Right renal pelvis (tissue), 4 donors: ENCODE data around the gene CASP6. TPM values are rescaled to one million over a fixed set of nuclear protein-coding genes. Genes with fewer than 3 reads are reported as not detected.
A peak's percentile ranks its signal among the peaks of the same experiment; 100 is the strongest.
"Not testable (repeated sequence)": the region's sequence is repeated elsewhere in the genome, so short reads cannot be mapped to it uniquely, and the experiment has no call there.

ENCODE experiments used
- DNase-seq, 4 donors: peaks; one replicate each; pipeline ENCODE4 v3.0.0-alpha.2; 2013; ENCODE audit warnings: low read depth in 4 of 4, low spot score in 3 of 4, missing footprints in 1 of 4
- polyA plus RNA-seq, 4 donors: library from polyadenylated mRNA; unstranded; fragments of 120-200 nt; gene quantifications; one replicate each; pipeline ENCODE4 v1.2.1, GENCODE V29; 2013; ENCODE audit not compliant: insufficient read length in 4 of 4

The CASP6 gene
- polyA plus RNA-seq, 4 donors, result 40.2 to 47.7 (median 44.2) TPM

DNA sequence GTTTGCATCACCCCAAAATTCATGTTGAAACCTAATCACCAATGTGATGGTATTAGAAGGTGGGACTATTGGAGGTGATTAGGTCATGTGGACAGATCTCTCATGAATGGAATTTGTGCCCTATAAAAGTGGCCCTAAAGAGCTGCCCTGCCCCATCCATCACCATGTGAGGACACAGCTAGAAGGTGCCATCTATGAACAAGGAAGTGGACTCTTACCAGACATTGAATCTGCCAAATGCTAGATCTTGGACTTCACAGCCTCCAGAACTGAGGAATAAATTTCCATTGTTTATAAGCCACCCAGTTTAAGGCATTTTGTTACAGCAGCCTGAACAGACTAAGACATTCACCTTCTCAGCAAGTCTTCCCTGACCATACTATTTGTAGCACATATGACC lies 19.1 kb upstream of the CASP6 start:
- no peak for DNase-seq

DNA sequence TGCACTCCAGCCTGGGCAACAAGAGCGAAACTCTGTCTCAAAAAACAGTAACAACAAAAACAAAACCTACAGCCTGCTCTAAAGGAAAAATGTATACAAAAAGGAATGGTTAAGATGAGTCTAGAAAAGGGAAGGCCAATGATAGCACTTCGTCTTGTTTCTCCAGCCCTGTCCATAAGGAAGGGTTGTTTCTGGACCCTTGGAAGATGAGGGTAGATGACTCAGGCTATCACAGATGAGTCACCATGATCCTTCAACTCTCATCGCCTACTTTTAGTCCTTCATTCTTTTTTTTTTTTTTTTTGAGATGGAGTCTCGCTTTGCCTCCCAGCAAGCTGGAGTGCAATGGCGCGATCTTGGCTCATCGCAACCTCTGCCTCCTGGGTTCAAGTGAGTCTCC lies 17.8 kb upstream of the CASP6 start:
- DNase-seq, result no peak

DNA sequence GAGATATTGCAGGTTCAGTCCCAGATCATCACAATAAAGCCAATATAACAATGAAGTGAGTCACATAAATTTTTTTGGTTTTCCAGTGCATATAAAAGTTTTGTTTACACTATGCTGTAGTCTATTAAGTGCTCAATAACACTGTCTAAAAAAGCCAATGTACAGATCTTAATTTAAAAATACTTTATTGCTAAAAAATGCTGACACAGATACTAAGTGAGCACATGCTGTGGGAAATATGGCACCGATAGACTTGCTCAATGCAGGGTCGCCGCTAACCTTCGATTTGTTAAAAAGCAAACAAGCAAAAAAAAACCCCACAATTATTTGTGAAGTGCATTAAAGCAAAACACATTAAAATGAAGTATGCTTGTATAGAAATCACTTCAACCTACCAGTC lies 16.4 kb upstream of the CASP6 start:
- DNase-seq, result no peak

DNA sequence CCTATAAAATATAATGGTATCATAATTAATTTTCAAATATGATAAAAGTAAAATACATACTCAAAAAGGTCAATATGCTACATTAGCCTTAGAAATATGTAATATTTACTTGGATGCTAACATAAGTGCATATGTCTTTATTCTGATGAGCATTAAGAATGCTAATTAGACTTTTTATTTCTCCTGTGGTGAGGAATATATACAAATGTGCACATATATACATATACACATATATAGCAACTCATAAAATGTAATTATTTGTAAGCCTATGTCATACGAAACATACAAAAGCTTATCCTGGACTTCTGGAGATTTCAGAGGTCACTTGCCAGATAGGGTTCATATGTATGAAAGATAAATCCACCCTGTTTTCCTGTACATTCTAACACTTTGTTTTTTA lies 15.5 kb upstream of the CASP6 start:
- no peak for DNase-seq

DNA sequence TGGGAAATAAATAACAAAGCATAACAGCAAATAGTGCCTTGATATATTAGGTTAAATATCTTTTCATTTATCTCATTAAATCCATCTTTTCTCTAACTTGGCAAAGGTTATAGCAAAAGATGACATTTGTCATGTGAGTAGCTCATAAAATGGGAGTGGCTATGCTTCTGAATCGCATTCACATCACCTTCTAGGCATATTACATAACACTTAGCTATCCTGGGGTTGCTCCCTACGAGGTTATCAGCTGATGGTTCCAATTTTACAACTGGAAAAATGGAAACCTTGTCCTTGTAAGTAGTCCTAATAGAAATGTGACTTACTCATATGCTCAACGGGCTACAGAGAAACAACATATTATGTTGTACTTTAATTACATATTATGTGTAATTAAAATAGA lies 10.3 kb upstream of the CASP6 start:
- no peak for DNase-seq

DNA sequence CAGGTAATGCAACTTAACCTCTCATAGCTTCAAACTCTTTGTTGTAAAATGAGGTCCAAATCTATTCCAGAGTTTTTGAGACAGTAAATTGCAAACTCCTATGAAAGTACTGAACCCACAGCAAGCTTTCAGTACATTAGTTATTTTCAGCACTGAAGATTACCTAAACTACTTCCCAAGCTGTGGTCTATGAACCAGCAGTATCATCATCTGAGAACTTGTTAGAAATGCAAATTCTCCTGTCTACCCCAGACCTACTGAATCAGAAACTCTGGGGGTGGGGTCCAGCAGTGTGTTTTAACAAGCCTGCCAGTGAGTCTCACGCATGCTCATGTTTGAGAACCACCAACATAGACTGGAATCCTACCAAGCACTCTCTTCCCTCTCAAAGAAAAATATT lies 5.7 kb upstream of the CASP6 start:
- no peak for DNase-seq

DNA sequence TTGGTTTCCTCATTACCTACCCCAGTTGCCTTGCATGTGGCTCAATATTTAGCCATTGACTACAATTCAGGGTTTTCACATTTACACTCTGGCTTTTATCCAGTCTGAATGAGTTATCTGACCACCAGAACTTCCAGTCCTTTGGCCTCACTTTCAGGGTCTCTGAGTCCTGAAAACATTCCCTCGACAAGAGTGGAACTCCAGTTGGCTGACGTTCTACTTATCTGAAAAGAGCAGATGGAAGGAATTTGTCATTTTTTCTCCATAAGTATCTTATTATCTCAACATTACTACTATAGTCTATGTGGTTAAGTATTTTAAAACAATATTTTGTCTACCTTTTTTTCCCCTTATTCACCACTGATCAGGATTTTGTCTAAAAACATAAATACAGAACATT lies 5.2 kb upstream of the CASP6 start:
- no peak for DNase-seq

DNA sequence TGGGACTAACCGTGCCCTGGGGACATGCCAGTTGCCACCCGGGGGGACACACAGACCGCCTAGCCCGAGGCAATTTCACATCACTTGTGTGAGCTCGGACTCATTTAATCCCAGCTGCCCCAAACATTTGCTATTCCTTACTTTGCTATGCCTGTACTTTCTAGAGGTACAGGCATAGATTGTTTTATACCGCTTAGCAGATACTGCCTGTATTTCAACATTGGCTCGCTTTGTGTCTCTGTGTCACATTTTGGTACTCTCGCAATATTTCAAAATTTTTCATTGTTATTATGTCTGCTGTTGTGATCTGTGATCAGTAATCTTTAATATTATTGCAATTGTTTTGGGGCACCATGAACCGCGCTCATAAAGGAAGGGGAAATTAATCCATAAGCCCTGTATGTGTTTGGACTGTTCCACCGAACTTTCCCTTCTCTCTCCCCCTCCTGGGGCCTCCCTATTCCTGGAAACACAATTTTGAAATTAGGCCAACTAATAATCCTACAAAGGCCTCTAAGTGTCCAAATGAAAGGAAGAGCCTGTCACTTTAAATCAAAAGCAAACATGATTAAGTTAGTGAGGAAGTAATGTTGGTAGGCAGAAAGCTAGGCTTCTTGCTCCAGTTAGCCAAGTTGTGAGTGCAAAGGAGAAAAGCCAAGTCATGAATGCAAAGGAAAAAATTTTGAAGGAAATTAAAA lies 568 bp upstream of the CASP6 start:
- DNase-seq, result peak in 2 of 4 donors; percentile 8 to 41

DNA sequence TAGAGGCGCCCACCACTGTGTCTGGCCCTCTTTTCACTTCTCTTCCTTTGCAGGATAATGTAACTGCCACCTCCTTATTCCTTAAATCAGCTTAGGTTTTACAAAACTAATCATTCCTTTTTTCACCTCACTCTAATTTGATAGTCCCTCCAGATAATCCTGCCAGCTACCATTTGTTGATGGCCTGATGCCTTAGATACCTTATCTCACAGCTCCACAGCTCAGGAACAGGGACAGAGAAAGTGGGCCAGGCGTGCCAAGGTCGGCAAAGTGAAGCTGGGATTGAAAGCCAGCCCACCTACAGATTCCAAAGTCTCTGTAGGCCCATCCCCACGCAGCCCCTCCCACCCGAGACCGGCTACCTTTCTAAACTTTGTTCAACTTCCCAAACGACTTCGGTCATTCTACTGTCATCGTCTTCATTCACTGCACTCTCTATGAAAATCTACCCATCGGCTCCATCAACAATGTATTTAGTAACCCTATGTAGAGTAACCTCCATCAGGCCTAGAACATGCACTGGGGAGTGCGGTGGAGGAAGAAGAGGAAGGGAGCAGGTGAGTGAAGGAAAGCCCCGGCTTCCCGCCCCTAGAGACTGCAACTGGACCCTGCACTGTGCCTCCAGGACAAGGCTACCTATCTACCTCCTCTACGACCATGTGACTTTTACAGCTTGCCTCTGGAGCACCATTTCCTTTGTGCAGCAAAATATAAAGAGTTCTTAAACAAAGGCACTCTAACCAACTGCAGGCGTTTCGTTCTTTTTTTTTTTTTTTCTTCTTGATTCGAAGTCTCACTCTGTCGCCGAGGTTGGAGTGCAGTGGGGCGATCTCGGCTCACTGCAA lies 1.5 kb downstream of the CASP6 start:
- peak in 2 of 4 donors; percentile 15 to 37 for DNase-seq

DNA sequence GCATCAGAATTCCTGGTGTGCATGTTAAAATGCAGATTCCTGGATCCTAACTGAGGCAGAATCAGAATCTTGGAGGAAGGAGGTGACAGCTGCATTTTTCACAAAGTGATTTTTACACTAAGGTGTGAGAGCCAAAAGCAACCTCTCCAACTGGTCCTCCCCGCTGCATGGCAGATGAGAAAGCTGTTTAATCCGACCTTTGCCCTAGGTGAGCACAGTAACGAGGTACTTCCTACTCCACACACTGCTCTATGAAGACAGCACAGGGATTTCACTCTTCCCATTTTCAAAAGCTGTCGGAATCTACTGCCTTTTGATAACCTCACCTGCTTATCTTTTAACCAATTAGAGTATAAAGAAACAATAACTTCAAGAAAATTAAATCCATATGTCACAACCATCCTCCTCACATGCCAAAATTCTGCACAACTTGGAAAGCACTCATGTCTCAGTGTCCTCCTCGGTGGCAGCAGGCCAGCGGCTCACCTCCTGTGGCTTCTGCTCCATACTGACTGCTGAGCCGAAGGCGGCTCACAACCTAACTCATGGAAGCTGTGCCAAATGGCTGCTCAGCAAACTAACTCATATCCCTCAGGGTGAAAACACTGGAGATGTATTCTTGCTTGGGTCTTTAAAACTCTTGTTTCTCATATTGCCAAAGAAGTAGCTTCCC lies 3.6 kb downstream of the CASP6 start:
- DNase-seq, result no peak

DNA sequence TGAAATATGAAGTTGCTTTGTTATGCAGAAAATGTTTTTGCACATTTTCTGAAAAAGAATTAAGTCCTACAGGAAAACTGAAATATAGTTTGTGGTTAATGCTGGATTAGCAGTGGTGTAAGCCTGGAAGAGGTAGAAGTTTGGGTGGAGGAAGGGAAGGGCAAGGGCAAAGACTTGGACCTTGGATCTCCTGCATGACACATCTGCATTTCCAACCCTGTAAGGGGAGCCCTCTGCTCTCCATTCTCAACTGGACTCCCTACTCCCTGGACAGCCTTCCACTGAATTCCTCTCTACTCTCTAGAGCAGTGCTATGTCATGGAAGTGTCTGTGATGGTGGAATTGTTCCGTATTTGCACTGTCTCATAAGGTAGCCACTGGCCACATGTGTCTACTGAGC lies 4.6 kb downstream of the CASP6 start:
- no peak for DNase-seq

DNA sequence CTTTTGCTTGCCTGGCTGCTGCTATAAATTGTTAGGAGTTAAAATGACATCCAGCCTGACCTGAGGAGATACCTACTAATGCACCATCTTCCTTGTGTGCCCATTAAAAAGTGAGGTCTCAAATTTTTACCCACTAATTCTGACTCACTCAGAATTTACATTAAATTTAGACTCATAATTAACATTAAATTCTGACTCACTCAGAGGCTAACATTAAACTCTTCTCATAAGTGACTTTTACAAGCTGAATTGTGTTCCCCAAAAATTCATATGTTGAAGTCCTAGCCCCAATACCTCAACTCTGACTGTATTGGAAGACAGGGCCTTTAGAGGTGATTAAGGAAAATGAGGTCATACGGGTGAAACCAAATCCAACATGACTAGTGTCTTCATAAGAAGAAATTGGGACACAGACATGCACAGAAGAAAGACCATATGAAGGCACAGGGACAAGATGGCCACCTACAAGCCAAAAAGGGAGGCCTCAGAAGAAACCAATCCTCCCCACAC lies 11.8 kb downstream of the CASP6 start:
- no peak for DNase-seq

DNA sequence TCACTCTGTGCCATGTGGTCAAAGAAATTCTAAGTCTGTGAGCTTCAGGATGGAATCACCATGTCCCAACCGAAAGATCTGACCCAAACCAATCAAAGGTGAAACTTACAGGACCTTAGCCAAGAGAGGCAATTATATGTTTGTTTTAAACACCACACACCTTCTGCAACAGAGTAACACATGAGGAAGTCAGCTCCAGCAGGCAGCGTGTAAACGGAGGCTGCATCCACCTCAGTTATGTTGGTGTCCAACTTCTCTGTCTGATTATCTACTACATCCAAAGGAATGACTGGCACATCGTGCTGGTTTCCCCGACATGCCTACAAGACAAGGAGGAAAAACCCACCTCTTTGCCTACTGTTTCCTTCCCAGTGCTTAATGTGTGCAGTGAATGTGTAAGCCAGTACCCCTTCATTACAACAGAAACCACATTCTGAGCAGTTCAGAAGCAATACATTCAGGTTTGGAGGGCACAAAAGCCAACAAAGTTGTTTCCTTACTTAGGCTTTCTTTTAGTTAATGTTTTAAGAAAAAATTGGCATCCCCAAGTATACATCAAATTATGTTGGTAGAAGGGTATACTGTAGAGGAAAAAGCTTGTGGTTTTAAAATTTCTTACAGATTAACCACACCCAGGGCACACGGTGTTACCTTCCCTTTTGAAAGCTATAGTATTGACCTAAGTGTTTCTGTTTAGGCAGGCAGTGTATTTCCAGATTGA lies 12.4 kb downstream of the CASP6 start:
- no peak for DNase-seq

DNA sequence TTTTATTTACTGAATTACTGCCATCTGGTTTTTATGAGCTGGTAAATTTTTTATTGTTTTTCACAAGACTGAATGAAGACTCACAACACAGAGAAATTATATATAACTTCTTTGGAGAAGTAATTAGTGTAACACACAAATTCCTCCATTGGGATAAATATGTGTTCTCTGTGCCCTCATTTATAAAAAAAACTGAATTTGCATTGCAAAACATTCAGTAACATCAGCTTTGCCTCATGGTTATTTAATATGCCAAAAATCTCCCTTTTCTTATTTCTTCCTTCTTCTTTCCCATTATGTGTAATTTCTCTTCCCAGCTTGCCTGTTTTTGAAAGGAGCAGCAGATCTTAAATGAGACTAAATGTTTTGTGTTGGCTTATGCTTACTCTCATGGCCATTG lies 18.5 kb downstream of the CASP6 start:
- DNase-seq, result no peak

DNA sequence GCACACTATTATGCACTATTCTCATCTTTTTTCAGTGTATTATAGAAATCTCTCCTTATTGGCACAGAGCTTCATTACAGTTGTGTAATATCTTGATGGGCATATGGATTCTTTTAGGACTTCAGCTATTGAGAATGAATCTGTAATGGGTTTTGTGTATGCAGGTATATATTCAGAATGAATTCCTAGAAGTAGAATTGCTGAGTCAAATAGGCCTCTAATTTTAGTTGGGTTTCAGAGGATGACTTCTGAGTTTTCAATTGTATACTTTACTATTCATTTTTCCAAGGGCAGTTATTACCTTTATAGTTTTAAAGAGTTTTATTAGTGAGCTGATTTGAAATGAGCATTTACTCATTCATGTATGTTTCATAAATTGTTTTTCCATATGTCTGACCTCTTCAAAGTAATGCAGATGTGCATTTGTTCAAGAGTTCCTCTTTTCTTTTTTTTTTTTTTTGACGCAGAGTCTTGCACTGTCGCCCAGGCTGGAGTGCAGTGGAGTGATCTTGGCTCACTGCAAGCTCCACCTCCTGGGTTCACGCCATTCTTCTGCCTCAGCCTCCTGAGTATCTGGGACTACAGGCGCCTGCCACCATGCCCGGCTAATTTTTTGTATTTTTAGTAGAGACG lies 19.5 kb downstream of the CASP6 start:
- no peak for DNase-seq

DNA sequence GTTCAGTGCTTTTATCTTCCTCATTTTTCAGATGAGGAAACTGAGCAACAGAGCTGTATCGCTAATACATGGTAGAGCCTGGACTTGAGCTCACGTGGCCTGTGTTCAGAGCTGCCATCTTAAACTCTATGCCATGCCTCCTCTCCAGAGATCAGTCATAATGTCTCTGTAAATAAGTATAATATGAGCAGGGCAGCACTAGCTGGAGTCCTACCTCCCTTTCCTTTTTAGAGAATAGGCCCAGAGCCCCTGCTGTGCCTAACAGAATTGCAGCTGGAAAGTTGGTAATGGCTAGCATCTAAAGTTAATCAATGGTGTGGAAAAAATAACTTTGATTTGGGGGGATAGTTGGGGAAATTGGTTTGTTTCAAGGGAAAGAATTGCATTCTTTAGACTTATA lies 20.4 kb downstream of the CASP6 start:
- no peak for DNase-seq

DNA sequence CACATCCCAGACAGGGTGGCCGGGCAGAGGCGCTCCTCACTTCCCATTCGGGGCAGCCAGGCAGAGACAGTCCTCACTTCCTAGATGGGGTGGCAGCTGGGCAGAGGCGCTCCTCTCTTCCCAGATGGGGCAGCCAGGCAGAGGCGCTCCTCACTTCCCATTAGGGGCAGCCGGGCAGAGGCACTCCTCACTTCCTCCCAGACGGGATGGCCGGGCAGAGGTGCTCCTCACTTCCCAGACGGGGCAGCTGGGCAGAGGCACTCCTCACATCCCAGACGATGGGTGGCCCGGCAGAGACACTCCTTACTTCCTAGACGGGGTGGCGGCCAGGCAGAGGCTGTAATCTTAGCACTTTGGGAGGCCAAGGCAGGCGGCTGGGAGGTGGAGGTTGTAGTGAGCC lies 24.3 kb downstream of the CASP6 start:
- DNase-seq, result not testable (repeated sequence)

DNA sequence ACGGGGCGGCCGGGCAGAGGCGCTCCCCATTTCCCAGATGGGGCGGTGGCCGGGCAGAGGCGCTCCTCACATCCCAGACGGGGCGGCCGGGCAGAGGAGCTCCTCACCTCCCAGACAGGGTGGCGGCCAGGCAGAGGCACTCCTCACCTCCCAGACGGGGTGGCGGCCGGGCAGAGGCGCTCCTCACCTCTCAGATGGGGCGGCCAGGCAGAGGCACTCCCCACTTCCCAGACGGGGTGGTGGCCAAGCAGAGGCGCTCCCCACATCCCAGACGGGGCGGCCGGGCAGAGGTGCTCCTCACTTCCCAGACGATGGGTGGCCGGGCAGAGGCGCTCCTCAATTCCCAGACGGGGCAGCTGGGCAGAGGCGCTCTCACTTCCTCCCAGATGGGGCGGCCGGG lies 24.8 kb downstream of the CASP6 start:
- DNase-seq, result not testable (repeated sequence)

DNA sequence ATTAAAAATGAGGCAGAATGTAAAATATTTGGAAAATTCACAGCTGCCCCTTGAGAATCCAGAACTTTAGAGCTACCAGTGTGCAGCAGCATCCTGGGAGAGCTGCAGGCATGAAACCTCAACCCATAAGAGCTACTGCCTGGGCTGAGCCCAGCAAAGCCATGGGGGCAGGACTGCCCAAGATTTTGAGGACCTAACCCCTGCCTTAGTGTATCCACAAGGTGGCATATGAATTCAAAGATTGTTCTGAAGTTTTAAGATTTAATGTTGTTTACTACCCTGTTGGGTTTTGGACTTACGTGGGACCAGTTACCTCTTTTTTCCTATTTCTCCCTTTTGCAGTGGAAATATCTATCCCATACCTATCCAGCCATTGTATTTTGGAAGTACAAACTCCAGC lies 26.4 kb downstream of the CASP6 start:
- no peak for DNase-seq

DNA sequence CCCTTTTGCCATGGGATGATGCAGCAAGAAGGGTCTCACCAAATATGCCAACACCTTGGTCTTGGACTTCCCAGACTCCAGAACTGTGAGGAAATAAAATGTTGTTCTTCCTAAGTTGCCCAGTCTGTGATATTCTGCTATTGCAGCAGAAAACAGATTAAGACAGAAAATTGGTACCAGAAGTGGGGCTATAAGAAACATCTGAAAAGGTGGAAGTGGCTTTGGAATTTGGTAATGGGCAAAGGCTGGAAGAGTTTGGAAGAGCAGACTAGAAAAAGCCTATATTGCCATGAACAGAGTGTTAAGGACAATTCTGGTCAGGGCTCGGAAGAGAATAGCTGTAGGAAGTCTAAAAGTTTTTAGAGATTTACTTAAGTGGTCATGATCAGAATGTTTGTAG lies 27.4 kb downstream of the CASP6 start:
- DNase-seq, result no peak
